Measurements from ENCODE around the gene COG3.

- TF ChIP-seq CTCF (IDR thresholded peaks at IDR 0.05; ENCODE audit: insufficient read depth, low read length) = no peak
- TF ChIP-seq REST (IDR thresholded peaks at IDR 0.05; ENCODE audit: insufficient replicate concordance, low read depth) = no peak
- no peak for TF ChIP-seq SPI1 (IDR thresholded peaks at IDR 0.05; ENCODE audit: borderline replicate concordance, low read depth)
- no peak for TF ChIP-seq POLR2AphosphoS5 (IDR thresholded peaks at IDR 0.05; ENCODE audit: low read depth)
- no peak for TF ChIP-seq GABPA (IDR thresholded peaks at IDR 0.05; ENCODE audit: low read depth)
Measured at GRCh38 chr13:45501175-45501526, 36.4 kb downstream of the COG3 start.

Data from HL-60 (cell line).